Urinary bladder (tissue), 4 donors: Measurements from ENCODE around the gene WNT6. TPM values are rescaled to one million over a fixed set of nuclear protein-coding genes. Genes with fewer than 3 reads are reported as not detected.
A peak's percentile ranks its signal among the peaks of the same experiment; 100 is the strongest.

Experiments
- DNase-seq: peaks from one replicate; pipeline ENCODE4 v3.0.0-alpha.2; 2015; ENCODE audit errors: extremely low spot score
- H3K27ac ChIP-seq: one replicate; pipeline ENCODE4 v1.5.1; 2013; ENCODE audit warnings: low read depth, mild to moderate bottlenecking, moderate library complexity
- H3K36me3 ChIP-seq: one replicate; pipeline ENCODE4 v1.6.1; 2013; ENCODE audit warnings: mild to moderate bottlenecking, moderate library complexity; ENCODE audit not compliant: insufficient read depth
- H3K4me1 ChIP-seq: one replicate; pipeline ENCODE4 v1.6.1; 2013; ENCODE audit warnings: mild to moderate bottlenecking, moderate library complexity; ENCODE audit not compliant: insufficient read depth
- H3K4me3 ChIP-seq: one replicate; pipeline ENCODE4 v1.5.1; 2013; ENCODE audit warnings: low read depth, low read length
- WGBS: extraction: QIAGEN DNeasy Blood & Tissue Kit; methylation state at CpG from one replicate; pipeline ENCODE4 v1.1.7; 2013; 5-methylcytosine and 5-hydroxymethylcytosine counted together
- polyA plus RNA-seq: library from polyadenylated mRNA; stranded (reverse); fragments of 200-250 nt; gene quantifications from one replicate; pipeline ENCODE4 v1.2.3, GENCODE V29; 2013
- total RNA-seq: library from RNA; depleted of rRNA; stranded (reverse); fragments of >200 nt; gene quantifications from one replicate; pipeline ENCODE4 v1.2.3, GENCODE V29; 2014
- donor health status: healthy with polysubstance abuse.
- donor health status: healthy.

WNT6 gene
- total and polyA plus RNA-seq, 2 donors: 0.16 to 3.0 TPM

DNA sequence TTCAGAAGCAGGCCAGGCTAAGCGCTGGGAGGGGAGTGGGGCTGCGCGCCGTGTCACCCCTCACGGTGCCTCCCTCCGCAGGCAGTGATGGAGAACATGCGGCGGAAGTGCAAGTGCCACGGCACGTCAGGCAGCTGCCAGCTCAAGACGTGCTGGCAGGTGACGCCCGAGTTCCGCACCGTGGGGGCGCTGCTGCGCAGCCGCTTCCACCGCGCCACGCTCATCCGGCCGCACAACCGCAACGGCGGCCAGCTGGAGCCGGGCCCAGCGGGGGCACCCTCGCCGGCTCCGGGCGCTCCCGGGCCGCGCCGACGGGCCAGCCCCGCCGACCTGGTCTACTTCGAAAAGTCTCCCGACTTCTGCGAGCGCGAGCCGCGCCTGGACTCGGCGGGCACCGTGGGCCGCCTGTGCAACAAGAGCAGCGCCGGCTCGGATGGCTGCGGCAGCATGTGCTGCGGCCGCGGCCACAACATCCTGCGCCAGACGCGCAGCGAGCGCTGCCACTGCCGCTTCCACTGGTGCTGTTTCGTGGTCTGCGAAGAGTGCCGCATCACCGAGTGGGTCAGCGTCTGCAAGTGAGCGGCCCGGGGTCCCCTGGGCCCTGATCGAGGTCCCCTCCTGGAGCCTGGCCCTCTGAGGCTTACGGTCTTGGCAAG, 33.2 kb downstream of the WNT6 start:
- Histone ChIP-seq H3K36me3 (no peaks in the 10 kb centered on the region), H3K4me3 (peak overlapping the region; percentile 25), H3K27ac (no peak overlapping the region), H3K4me1 (peaks cover 2% of the 10 kb centered on the region)
- no peak for DNase-seq
- WGBS: under 1% methylated on average over 72 of the region's 72 CpGs

DNA sequence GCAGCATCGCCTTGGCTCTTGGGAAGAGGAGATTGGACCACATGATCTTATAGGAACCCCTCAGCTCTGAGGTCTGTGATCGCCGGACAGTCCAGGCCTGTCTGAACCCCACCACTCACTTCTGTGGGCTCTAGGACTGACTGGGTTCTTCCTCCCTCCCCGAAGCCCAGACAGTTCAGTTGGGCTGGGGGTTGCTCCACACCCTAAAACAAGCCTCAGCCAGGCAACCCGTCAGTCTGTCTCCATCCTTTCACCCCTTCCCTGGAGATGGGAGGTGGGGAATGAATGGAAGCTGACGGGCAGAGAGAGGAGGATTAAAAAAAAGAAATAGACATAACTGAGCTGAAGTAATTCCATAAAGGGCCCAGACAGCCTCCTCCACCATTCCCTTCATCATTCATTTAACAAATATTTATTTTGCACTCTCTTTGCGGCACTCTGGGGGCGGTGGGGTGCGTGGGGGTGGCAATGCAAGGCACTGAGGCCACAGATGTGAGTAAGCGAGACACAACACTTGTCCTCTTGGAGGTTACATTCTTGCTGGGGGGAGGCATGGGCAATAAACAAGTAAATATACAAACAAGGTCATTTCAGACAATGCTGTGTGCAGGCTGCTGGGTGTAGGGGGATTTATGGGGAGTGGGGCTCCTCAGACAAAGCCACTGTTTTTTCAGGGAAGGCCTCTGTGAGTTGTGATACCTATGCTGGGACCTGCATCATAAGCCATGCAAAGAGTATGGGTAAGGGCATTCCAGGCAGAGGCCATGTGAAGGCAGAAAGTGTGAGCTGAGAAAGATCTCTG, 33.9 kb downstream of the WNT6 start:
- Histone ChIP-seq H3K36me3 (no peaks in the 10 kb centered on the region), H3K4me3 (peak overlapping the region; percentile 25), H3K4me1 (peaks cover 2% of the 10 kb centered on the region), H3K27ac (no peak overlapping the region)
- DNase-seq: no peak
- 39% methylated on average over 10 of the region's 10 CpGs for WGBS

DNA sequence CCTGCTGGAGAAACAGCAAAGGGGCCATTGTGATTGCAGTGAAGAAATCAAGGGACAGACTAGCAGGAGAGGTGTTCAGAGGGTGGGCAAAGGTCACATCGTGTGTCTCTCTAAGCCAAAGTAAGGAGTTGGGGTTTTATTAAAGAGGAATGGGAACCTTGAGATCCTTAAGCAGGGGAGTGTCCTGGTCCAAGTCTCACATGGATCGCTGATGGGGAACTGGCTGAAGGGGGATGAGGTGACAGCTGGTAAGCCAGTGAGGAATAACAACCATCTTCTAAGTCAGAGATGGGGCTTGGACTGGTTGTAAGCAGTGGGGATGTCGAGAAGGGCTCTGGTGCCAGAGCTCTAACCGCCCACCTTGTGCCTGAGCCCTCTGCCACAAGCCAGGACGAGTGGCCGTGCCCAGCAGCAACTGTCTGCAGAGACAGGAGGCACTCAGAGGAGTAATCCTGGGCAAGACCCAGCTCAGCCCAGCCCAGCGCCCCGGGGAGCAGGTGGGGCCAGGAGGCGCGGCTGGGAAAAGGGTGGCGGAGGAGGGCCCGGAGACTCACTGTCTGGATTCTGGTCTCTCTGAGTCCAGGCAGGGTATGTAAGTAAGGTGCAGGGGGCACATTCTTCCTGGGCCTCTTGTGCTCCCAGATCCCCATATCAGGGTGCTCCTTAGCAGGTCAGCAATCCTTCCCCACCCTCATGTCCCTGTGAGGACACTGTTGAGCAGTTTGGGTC, 34.7 kb downstream of the WNT6 start:
- 47% methylated on average over 12 of the region's 12 CpGs for WGBS
- H3K4me3 ChIP-seq: no peak overlapping the region

DNA sequence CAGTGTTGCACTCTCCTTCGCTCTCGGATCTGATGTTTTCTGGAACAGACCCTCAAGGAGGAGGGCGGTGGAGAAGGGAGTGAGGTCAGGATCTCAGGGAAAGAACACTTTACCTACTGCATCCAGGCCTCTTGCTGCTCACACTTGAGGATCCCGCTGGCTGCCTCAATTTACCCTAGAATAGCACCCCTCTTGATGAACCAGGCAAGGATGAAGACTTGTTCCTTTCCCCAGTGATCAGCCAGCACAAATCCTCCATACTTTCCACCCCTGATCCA, 35.2 kb downstream of the WNT6 start:
- WGBS: 61% methylated on average over 4 of the region's 4 CpGs
- Histone ChIP-seq H3K36me3 (no peaks in the 10 kb centered on the region), H3K4me3 (no peak overlapping the region), H3K27ac (no peak overlapping the region), H3K4me1 (peaks cover 2% of the 10 kb centered on the region)
- DNase-seq: no peak

More for the DNA sequence above, 34.7 kb downstream of the WNT6 start:
- H3K27ac ChIP-seq: no peak overlapping the region
- no peaks in the 10 kb centered on the region for H3K36me3 ChIP-seq
- DNase-seq: no peak
- peaks cover 2% of the 10 kb centered on the region for H3K4me1 ChIP-seq

DNA sequence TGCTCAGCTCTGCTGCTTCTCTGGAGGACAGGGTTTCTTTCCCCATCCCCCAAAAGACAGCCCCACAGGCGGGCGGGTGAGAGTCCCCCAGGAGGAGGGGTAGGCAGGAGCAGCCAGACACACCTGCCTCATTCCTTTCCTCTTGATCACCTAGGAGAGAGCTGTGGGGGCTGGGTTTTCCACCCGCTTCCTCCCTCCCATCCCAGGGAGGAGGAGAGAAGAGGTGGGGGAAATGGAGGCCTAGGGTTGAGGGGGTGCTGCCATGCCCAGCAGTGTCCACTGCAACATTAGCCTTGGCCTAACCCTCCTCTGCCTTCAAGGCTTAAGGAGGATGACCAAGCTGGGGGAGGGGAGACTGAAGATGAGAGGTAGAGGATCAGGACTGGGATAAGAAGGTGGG, 35.7 kb downstream of the WNT6 start:
- DNase-seq: no peak

DNA sequence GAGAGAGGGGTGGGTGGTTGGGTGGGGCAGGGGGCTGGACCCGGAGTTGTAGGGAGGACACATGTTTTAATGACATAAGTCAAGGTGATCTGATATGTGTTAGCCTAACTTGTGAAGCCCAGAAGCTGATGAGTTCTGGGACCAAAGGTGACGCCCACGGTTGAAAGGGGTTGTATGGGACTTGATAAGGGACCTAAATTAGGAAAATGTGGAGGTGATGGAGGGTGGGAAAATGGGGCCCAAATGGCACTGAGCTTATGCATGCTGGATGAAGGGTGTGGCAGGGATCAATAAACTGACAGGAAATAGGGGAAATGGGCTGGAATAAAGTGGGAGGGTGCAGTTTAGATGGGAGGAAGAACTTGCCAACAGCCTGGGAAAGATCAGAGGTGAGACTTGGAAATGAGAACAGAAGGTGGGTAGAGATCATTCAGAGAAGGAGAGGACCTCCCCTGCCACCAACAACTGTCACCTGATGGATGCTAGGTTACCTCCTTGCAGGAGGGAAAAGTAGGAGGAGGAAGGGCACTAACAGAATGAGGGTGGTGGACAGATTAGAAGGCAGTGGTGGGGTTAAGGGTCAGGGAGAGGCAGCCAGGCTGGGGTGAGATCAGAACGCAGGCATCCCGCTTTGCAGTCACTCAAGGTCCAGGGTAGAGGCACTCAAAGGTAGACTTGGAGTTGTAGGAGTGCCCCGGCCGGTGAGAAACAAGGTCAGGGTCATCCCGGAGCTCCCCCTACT, 36.3 kb downstream of the WNT6 start:
- H3K4me1 ChIP-seq: peaks cover 2% of the 10 kb centered on the region
- no peaks in the 10 kb centered on the region for H3K36me3 ChIP-seq
- DNase-seq: no peak
- WGBS: 36% methylated on average over 8 of the region's 8 CpGs
- no peak overlapping the region for H3K27ac ChIP-seq
- H3K4me3 ChIP-seq: no peak overlapping the region

More for the DNA sequence above, 35.7 kb downstream of the WNT6 start:
- Histone ChIP-seq H3K4me3 (no peak overlapping the region), H3K36me3 (no peaks in the 10 kb centered on the region), H3K27ac (no peak overlapping the region), H3K4me1 (peaks cover 2% of the 10 kb centered on the region)
- 57% methylated on average over 3 of the region's 3 CpGs for WGBS

DNA sequence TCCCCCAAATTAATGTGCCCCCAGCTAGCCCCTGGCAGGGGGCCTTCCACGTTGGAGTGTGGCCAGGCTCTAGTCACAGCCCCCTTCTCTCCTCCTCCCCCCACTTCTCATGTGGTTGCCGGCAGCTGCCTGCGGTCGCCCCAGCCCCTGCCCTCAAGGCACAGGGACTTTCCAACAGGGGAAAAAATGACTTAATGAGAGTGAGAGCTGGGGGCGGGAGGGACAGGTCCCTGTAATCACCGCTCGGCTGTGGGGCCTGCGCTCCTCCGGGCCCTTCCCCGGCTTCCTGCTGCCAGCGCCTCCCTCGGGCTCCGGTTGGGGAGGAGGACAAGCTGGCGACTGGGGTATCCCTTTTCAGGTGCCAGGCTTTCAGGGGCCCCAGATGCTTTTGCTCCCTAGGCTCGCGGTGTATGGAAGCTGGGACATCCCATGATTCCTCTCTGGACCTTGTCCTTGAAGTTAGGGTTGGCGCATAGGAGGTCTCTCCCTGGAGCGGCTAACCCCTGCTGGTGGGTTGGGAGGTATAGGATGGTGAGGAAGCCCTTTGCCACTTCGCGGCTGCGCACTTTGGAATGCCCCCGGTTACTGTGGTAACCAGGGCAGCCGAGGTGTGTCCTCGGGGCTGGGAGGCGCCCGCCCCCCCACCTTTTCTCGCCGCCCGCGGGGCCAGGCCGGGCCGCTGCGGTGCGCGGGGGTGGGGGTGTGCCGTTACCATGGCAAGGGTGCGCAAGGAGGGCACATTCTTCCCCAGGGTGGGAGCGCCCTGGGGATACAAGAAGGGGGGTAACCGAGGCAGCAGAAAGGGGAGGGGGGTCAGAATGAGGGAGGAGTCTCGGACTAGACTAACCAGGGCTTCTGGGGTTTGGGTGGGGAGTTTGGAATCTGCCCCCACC, 37.1 kb downstream of the WNT6 start:
- WGBS: 3% methylated on average over 40 of the region's 40 CpGs
- Histone ChIP-seq H3K36me3 (no peaks in the 10 kb centered on the region), H3K4me3 (no peak overlapping the region), H3K4me1 (peaks cover 2% of the 10 kb centered on the region), H3K27ac (no peak overlapping the region)
- no peak for DNase-seq

DNA sequence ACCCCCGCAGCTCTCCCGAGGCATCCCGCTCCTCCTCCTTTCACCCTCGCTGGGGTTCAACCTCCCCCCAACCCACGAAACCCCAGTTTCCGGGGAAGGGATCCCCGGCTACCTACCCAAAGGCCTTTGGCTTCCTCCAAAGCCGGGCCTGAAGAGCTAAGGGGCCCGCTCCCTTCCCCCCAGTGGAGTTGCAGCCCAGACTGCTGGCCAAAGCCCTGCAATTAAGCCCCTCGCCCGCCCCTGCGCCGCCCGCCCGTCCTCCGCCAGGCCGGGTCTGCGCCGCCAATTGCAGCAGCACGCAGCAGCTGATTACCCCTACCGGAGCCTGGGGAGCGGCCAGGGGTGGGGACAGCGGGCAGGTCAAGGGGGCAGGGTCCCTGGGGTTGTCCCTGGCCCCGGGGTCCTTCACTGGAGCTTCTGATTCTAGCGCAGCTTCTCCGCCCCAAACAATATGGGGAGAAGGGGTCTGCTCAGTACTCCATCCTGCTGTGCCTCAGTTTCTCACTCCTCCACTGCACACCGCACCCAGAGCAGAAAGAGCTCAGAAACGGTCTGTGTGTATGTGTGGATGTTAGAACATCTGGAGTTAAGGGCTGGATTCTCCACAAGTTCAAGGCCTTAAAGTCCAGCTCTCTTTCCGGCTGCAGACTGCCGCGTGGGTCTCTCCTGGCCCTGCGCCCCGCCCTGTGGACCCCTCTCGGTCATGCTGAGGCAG, 37.9 kb downstream of the WNT6 start:
- Histone ChIP-seq H3K27ac (no peak overlapping the region), H3K4me3 (no peak overlapping the region), H3K36me3 (no peaks in the 10 kb centered on the region), H3K4me1 (peaks cover 2% of the 10 kb centered on the region)
- 6% methylated on average over 34 of the region's 34 CpGs for WGBS
- no peak for DNase-seq

DNA sequence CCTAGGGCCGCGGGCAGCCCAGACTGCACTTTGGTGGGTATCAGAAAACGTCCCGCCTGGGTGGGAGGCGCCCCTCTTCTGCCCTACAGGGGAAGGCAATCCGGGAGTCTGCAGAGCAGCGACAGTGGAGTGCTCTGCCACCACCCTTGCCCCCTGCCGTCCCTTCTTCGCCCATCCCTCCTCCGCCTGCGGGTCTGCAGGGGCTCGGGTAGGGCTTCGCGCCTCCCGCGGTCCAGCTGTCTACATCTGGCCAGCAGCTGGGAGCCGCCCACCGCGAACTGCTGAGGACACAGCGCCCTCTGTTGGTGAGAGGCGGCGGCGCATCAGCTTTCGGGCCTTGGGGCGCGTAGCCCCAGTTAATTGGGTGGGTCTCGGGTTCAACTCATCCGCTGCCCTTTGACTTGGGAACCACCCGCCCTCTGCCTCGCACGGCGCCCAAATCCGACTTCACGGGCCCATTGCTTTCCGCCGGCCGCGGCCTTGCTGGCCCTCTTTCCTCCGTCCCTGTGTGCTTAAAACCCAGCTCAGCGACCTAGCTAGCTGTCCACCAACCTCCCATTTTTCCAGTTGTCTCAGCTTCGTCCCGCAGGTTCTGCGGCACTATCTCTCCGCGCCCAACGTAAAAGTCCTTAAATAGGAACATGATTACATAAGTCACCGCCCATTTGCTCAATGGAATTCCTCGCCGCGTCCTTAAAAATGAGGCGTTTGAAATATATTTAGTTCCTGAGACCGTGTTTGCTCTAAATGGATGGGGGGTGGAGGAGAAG, 38.7 kb downstream of the WNT6 start:
- H3K4me3 ChIP-seq: no peak overlapping the region

DNA sequence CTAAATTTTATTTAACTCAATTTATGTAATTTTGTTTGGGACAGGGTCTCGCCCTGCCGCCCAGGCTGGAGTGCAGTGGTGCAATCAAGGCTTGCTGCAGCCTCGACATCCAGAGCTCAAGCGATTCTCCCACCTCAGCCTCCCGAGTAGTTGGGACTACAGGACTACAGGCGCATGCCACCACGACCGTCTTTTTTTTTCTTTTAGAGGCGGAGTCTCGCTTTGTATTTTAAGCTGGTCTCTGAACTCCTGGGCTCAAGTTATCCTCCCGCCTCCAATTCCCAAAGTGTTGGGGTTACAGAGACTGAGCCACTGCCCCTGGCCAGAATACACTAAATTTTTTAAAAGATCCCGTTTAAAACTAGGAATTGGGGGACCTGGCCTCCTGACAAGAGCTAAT, 39.5 kb downstream of the WNT6 start:
- no peaks in the 10 kb centered on the region for H3K36me3 ChIP-seq
- WGBS: 33% methylated on average over 12 of the region's 12 CpGs

More for the DNA sequence above, 38.7 kb downstream of the WNT6 start:
- no peaks in the 10 kb centered on the region for H3K36me3 ChIP-seq
- peaks cover 2% of the 10 kb centered on the region for H3K4me1 ChIP-seq
- 3% methylated on average over 52 of the region's 52 CpGs for WGBS
- no peak for DNase-seq
- no peak overlapping the region for H3K27ac ChIP-seq

DNA sequence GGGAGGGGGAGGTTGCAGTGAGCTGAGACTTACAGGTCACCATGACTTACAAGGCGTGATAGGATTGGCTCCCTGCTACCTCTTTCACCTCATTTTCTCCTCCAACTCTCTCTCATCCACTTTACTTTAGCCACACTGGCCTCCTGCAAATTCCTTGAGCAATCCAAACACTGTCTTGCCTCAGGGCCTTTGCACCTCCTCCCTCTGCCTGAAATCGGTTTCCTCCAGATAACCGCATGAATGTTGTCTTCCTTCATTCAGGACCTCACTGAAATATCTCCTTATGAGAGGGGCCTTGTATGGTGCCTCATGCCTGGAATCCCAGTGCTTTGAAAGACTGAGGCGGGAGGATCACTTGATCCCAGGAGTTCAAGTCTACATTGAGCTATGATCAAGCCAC, 42.8 kb downstream of the WNT6 start:
- Histone ChIP-seq H3K36me3 (no peaks in the 10 kb centered on the region), H3K27ac (no peak overlapping the region), H3K4me1 (no peaks in the 10 kb centered on the region), H3K4me3 (no peak overlapping the region)
- DNase-seq: no peak
- WGBS: 86% methylated on average over 4 of the region's 4 CpGs

More for the DNA sequence above, 39.5 kb downstream of the WNT6 start:
- H3K4me3 ChIP-seq: no peak overlapping the region
- DNase-seq: no peak
- H3K27ac ChIP-seq: no peak overlapping the region
- H3K4me1 ChIP-seq: peaks cover 2% of the 10 kb centered on the region

DNA sequence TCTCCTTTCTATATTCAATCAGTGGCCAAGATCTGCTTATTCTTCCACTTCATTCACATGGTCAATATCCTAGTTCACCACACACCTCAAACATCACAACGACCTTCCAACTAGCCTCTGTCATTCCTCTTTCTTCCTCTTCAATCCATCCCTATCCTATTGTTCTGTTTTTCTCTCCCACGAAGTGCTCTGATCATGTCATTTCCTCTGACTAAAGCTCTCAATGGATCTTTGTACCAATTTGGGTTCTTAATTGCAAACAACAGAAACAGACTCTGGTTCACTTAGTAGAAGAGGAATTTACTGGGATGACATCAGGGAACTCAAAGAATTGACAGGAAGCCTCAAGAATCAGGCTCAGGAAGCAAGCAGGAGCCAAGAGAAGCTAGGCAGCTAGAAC, 44.6 kb downstream of the WNT6 start:
- peaks cover 1% of the 10 kb centered on the region for H3K4me1 ChIP-seq
- 31% methylated on average over 2 of the region's 2 CpGs for WGBS
- H3K4me3 ChIP-seq: no peak overlapping the region
- no peak for DNase-seq
- no peaks in the 10 kb centered on the region for H3K36me3 ChIP-seq
- no peak overlapping the region for H3K27ac ChIP-seq
